Cardiac muscle cell (in vitro differentiated cells and primary cell): ENCODE data around the gene EIF5. TPM values are rescaled to one million over a fixed set of nuclear protein-coding genes. Genes with fewer than 3 reads are reported as not detected.

Experiments used
- DNase-seq, 2 donors: peaks; one replicate each; pipeline versions ENCODE4 v3.0.0 to v3.0.0-alpha.2; 2010 to 2017; ENCODE audit warnings: low read depth in 1 of 2, low spot score in 1 of 2
- H3K27ac ChIP-seq: fragments of 200-600 bp; sonication (generic); 2 replicates; pipeline ENCODE4 v1.5.1; 2016
- H3K27me3 ChIP-seq: fragments of 200-600 bp; sonication (generic); 2 replicates; pipeline ENCODE4 v1.6.0; 2016; ENCODE audit warnings: control low read depth
- H3K36me3 ChIP-seq: fragments of 200-600 bp; sonication (generic); 2 replicates; pipeline ENCODE4 v1.5.1; 2016; ENCODE audit warnings: control low read depth
- H3K4me1 ChIP-seq: fragments of 200-600 bp; sonication (generic); 2 replicates; pipeline ENCODE4 v1.8.1; 2017; ENCODE audit warnings: low read depth, mild to moderate bottlenecking, mixed run types
- H3K4me3 ChIP-seq: fragments of 200-600 bp; sonication (generic); 2 replicates; pipeline ENCODE4 v1.5.1; 2016; ENCODE audit warnings: mild to moderate bottlenecking
- H3K9me3 ChIP-seq: fragments of 200-600 bp; sonication (generic); 2 replicates; pipeline ENCODE4 v1.5.1; 2017; ENCODE audit warnings: low read depth, mild to moderate bottlenecking, control low read depth
- CTCF ChIP-seq: IDR thresholded peaks from 2 replicates; pipeline ENCODE4 v1.5.1; 2012; ENCODE audit warnings: low read depth, mild to moderate bottlenecking, low read length
- polyA plus RNA-seq: library from polyadenylated mRNA; unstranded; fragments of >200 nt; fragmentation: Nextera tagmentation; extraction: Ambion mirVana; gene quantifications from 2 replicates; pipeline ENCODE4 v1.2.1, GENCODE V29; 2016
- total RNA-seq: library from RNA; depleted of rRNA; stranded (reverse); fragments of >200 nt; gene quantifications from 2 replicates; pipeline ENCODE4 v1.2.3, GENCODE V29; 2016

EIF5 gene
- total RNA-seq (132 and 149 TPM in 2 replicates), polyA plus RNA-seq (318 and 441 TPM in 2 replicates)

- H3K27me3 ChIP-seq, result no peaks in the 10 kb centered on the region
- no peaks in the 10 kb centered on the region for H3K9me3 ChIP-seq
- peak; percentile 6 for TF ChIP-seq CTCF
- peak within 1 kb of the TSS; percentile 98 for H3K27ac ChIP-seq
- H3K36me3 ChIP-seq, result peaks cover 37% of the 10 kb centered on the region
- H3K4me3 ChIP-seq, result peak within 1 kb of the TSS; percentile 89
- peaks cover 6% of the 10 kb centered on the region for H3K4me1 ChIP-seq
- DNase-seq, result peak; percentile 99
These were observed at the start of gene EIF5 for GRCh38 chr14:103333754-103334643. EIF5 (plus strand) TSS chr14:103334237; CDS start chr14:103335861, 1,624 bp downstream.

- peak in 1 of 2 donors; percentile 41 for DNase-seq
- no peak for TF ChIP-seq CTCF
These were observed 49.2 kb upstream of the EIF5 start for GRCh38 chr14:103284574-103285467.

GRCh38 chr14:103286460-103286859, 47.6 kb upstream of the EIF5 start:
- Histone ChIP-seq H3K27me3 (peaks cover 4% of the 10 kb centered on the region), H3K4me1 (no peaks in the 10 kb centered on the region), H3K4me3 (no peak overlapping the region), H3K27ac (no peak overlapping the region), H3K36me3 (no peaks in the 10 kb centered on the region), H3K9me3 (no peaks in the 10 kb centered on the region)
- TF ChIP-seq CTCF, result no peak
- DNase-seq, result no peak

More at GRCh38 chr14:103284574-103285467, 49.2 kb upstream of the EIF5 start:
- Histone ChIP-seq H3K27ac (no peak overlapping the region), H3K4me1 (no peaks in the 10 kb centered on the region), H3K36me3 (no peaks in the 10 kb centered on the region), H3K9me3 (no peaks in the 10 kb centered on the region), H3K4me3 (no peak overlapping the region), H3K27me3 (peaks cover 15% of the 10 kb centered on the region)

- Histone ChIP-seq H3K4me1 (no peaks in the 10 kb centered on the region), H3K27me3 (peaks cover 8% of the 10 kb centered on the region), H3K9me3 (no peaks in the 10 kb centered on the region), H3K36me3 (no peaks in the 10 kb centered on the region), H3K27ac (no peak overlapping the region), H3K4me3 (no peak overlapping the region)
- no peak for TF ChIP-seq CTCF
- no peak for DNase-seq
These were observed 46.8 kb upstream of the EIF5 start for GRCh38 chr14:103286968-103287850.
